Fibroblast of peridontal ligament (primary cell): Measurements from ENCODE around the gene ABCB7.
A peak's percentile ranks its signal among the peaks of the same experiment; 100 is the strongest.
"Not testable (repeated sequence)": the region's sequence is repeated elsewhere in the genome, so short reads cannot be mapped to it uniquely, and the experiment has no call there.

Source experiments
- DNase-seq: peaks from one replicate; pipeline ENCODE4 v3.0.0-alpha.2; 2010; ENCODE audit errors: extremely low read depth

Gene ABCB7

DNA sequence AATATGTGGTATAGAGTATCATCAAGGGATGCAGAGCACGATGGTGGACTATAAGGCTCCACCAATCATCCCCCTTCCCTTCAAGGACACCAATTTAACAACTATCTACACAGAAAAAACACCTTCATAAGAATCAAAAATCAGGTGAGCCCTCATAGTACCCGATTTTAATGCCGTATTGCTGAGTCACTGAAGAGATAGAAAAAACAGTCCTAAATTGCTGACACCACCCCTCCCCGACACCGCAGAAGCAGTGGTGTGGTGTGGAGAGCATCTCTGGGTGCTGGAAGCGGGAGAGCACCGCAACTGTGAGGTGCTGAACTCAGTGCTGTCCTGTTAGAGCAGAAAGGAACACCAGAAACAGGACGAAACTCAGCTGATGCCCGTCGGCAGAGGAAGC is 49.3 kb downstream of the ABCB7 start:
- DNase-seq, result no peak

DNA sequence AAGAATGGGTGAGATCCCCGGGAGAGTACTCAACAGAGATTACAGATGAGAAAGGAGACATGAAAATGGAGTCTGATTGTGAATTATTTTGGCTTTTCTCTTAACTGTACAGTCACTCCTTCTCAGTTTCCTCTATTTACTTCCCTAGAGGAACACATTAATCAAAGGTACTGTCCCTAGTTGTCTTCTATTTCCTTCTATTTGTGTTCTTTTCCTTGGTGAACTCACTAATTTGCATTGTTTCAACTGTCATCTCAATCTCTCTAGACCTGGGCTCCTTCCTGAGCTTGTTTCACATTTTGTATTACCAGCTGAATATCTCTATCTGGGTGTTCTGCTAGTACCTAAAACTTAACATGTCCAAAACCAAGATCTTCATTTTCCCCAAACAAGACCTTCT is 59.8 kb downstream of the ABCB7 start:
- no peak for DNase-seq

DNA sequence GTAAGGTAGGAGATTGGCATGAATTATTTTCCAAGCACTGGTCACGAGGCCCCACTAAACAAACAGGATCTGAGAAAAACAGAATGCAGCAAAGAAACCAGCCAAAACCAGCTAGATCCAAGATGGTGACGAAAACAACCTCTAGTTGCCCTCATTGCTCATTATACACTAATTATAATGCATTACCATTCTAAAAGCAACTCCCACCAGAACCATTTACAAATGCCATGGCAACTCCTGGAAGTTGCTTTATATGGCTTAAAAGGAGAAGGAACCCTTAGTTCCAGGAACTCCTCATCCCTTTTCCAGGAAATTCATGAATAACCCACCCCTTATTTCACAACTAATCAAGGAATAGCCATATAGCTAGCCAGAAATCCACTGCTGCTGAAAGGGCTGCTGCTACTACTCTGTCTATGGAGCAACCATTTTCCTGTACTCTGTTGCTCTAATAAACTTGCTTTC is 69.3 kb downstream of the ABCB7 start:
- DNase-seq, result peak; percentile 21

DNA sequence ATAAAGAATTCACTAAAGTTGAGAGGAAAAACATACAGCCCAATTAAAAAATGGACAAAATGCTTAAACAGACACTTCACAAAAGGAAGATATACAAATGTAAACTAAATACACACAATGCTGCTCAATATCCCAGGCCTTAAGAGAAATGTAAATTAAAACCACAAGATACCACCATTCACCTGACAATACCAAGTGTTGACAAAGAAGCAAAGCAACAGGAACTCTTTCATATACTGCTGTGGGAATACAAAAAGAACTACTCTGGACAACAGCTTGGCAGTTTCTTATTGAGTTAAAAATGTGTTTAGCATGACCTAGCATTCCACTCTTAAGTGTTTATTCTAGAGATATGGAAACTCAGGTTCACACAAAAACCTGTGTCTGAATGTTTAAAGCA is 71.3 kb downstream of the ABCB7 start:
- no peak for DNase-seq

DNA sequence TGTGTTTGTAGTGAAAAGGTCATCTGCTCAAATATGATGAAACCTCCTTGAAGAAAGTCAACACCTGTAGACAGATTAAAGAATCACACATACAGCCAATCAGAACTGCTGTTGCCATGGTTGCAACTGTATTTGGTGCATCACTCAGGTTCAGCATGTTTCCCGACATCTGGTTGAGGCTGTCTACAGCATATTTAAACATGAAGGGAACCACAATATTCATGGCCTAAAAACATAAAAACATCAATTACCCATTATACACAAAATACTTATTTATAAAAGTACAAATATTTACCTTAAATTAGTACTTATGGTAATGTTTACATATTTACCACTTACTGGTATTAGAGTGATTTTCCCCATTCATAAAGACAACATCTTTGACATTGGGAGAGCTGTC is 79.7 kb downstream of the ABCB7 start:
- no peak for DNase-seq

DNA sequence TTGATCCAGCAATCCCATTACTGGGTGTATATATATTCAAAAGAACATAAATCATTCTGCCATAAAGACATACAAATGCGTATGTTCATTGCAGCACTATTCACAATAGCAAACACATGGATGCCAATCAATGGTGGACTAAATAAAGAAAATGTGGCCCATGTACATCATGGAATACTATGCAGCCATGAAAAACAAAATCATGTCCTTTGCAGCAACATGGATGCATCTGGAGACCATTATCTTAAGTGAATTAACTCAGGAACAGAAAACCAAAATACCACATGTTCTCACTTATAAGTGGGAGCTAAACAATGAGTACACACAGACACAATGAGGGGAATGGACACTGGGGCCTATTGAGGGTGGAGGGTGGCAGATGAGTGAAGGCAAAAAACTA is 81.6 kb downstream of the ABCB7 start:
- no peak for DNase-seq

DNA sequence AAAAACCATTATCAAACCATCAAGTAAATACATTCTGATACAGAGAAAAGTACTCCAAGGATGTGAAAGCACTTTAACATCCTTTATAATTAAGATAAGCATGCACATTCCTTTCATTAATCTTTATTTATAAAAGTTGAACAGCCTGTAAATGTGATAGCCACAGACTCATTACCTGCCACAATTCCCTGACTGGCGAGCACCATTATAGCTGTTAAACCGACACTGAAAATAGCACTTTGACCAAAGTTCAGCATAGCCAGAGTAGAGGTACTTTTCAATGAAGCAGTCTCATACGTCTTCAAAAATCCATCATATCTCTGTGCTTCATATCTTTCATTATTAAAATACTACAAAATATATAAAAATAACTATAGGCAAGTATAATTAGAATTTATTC is 84.7 kb downstream of the ABCB7 start:
- no peak for DNase-seq

DNA sequence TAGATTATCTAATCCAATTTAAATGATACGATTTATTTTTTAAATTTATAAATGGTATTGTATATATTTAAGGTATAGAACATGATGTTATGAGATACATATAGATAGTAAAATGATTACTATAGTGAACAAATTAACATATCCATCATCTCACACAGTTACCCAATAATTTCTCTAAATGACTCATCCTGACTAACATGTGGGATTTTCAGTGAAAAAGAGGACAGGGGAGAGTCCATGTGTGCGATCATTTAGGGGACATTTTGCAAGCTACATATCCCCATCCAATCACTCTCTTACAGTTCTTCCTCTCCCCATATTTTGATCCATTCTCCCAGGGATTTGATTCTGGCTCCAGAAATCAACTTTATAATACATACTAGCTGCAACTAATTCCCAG is 88.2 kb downstream of the ABCB7 start:
- DNase-seq, result no peak

DNA sequence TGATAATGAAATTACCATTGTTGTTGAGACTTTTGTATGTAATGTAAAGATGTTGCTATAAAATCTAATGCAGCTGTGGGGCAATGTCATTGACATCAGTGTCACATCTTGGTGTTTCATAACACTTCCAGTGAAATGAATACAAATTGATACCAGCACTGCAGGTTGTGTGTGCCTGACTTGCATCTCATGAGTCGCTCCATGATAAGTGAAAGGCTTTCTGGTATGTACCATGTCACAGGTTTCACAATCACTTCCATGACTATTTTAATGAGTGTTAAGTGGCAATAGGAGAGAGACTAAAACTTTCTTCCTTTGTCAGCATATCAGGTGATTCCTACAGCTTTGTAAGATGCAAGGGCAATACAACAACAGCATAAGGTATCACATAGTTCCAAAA is 94.4 kb downstream of the ABCB7 start:
- no peak for DNase-seq

DNA sequence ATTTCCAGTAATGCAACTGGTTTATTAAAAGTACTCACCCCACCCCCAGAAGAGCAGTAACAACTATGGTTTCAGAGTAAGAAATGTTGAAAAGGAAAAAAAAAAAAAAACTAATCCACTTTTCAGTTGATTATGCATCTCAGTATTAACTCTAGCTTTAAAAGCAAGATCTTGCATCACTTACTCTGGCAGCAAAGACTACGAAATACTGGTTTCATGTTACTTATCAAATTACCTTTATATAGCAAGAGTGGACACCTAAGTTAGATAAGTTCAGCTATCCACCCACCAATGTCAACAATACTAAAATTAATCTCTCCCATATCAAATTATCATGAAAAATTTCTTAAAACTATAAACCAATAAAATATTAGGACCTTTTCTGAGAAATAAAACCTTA is 105.0 kb downstream of the ABCB7 start:
- no peak for DNase-seq

DNA sequence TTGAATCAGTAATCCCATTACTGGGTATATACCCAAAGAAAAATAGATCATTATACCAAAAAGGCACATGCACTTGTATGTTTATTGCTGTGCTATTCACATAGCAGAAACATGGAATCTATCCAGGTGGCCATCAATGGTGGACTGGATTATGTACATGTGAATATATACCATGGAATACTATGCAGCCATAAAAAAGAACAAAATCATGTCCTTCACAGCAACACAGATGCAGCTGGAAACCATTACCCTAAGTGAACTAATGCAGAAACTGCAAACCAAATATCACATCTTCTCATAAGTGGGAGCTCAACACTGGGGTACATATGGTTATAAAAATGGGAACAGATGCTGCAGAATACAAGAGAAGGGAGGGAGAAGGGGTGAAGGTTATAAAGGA is 110.7 kb downstream of the ABCB7 start:
- no peak for DNase-seq

DNA sequence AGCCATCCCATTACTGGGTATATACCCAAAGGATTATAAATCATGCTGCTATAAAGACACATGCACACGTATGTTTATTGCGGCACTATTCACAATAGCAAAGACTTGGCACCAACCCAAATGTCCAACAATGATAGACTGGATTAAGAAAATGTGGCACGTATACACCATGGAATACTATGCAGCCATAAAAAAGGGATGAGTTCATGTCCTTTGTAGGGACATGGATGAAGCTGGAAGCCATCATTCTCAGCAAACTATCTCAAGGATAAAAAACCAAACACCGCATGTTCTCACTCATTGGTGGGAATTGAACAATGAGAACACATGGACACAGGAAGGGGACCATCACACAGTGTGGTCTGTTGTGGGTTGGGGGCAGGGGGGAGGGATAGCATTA is 111.9 kb downstream of the ABCB7 start:
- DNase-seq, result not testable (repeated sequence)

DNA sequence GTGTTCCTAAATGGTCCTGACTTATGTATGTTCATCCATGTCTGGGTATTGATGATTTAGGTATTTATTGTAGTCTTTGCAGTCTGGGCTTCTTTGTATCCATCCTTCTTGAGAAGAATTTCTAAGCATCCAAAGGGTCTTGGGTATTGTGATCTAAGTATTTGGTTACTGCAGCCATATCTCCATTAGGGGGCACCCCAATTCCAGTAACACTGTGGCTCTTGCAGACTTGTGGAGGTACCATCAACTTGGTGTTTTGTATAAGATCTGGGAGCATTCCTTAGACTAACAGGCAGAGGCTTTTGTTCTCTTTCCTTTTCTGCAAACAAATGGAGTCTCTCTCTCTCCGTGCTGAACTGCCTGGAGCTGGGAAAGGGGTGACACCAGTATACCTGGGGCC is 117.2 kb downstream of the ABCB7 start:
- DNase-seq, result peak; percentile 13
